Lower lobe of right lung (tissue), 2 donors: ENCODE data around the gene CCDC8. TPM values are rescaled to one million over a fixed set of nuclear protein-coding genes. Genes with fewer than 3 reads are reported as not detected.

Experiments
- ATAC-seq, 2 donors: fragments of 200-7000 bp; cut with Tn5 transposase; one replicate each; pipeline ENCODE4 v1.9.1; 2020 to 2022; ENCODE audit warnings: mild to moderate bottlenecking in 2 of 2, moderate library complexity in 2 of 2
- DNase-seq: peaks from one replicate; pipeline ENCODE4 v3.0.0-alpha.2; 2020
- H3K27ac ChIP-seq: fragments of 200-600 bp; one replicate; pipeline ENCODE4 v1.8.0; 2022
- H3K27me3 ChIP-seq: fragments of 200-600 bp; one replicate; pipeline ENCODE4 v1.8.0; 2022; ENCODE audit warnings: low read depth
- H3K36me3 ChIP-seq: fragments of 200-600 bp; one replicate; pipeline ENCODE4 v1.8.0; 2022; ENCODE audit warnings: mild to moderate bottlenecking
- H3K4me1 ChIP-seq: fragments of 200-600 bp; one replicate; pipeline ENCODE4 v1.8.0; 2022
- H3K4me3 ChIP-seq: fragments of 200-600 bp; one replicate; pipeline ENCODE4 v1.8.0; 2022; ENCODE audit warnings: mild to moderate bottlenecking
- H3K9me3 ChIP-seq: fragments of 200-600 bp; one replicate; pipeline ENCODE4 v1.8.0; 2022
- CTCF ChIP-seq: fragments of 200-600 bp; IDR thresholded peaks from one replicate; pipeline ENCODE4 v1.8.0; 2022; ENCODE audit warnings: antibody characterized with exemption, mild to moderate bottlenecking
- intact Hi-C: fragments of 100-400 bp; cut with DNase I; formaldehyde crosslinking; loops from one replicate; pipeline ENCODE4 v1.11.0; 2022
- total RNA-seq: library from RNA; stranded (reverse); fragmentation: NEBNext Ultra II Directional; extraction: Animal tissue kit (Norgen Biotek cat#: 25700); gene quantifications from one replicate; pipeline ENCODE4 v1.2.1, GENCODE V29; 2021
- donor health status: DM: no; HTN: yes; CAD: no; lungs with severe emphysema.

Gene CCDC8
- total RNA-seq, 1 donor from 2014 or later: 9.1 TPM

- no peak overlapping the region for H3K4me3 ChIP-seq
- no peak for ATAC-seq
- no peak for DNase-seq
- no peaks in the 10 kb centered on the region for H3K27me3 ChIP-seq
- peaks cover 32% of the 10 kb centered on the region for H3K4me1 ChIP-seq
- peaks cover 40% of the 10 kb centered on the region for H3K36me3 ChIP-seq
- no peak overlapping the region for H3K27ac ChIP-seq
- no peaks in the 10 kb centered on the region for H3K9me3 ChIP-seq
- no peak for TF ChIP-seq CTCF
- intact Hi-C loops: no loop called here
Measured at GRCh38 chr19:46369817-46370216, 43.5 kb downstream of the CCDC8 start.

DNA sequence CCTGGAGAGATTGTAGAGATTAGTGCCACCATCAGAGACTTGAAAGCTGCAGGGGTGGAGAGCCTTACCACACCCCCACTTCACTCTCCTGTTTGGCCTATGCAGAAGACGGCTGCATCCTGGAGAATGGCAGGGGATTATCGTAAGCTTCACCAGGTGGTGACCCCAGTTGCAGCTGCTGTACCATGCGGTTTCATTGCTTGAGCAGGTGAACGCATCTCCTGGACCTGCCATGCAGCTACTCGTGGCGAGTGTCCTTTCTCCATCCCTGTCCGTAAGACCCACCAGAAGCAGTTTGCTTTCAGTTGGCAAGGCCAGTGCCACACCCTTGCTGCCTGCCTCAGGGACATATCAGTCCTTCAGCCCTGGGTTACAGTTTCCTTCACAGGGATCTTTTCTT is 45.2 kb downstream of the CCDC8 start:
- no peak for ATAC-seq
- intact Hi-C loops: no loop called here
- no peak for TF ChIP-seq CTCF
- H3K4me3 ChIP-seq: no peak overlapping the region
- no peaks in the 10 kb centered on the region for H3K27me3 ChIP-seq
- DNase-seq: no peak
- H3K9me3 ChIP-seq: no peaks in the 10 kb centered on the region
- H3K27ac ChIP-seq: no peak overlapping the region
- H3K36me3 ChIP-seq: peaks cover 54% of the 10 kb centered on the region
- H3K4me1 ChIP-seq: peaks cover 19% of the 10 kb centered on the region

GRCh38 chr19:46367426-46367825 is 45.9 kb downstream of the CCDC8 start:
- H3K4me1 ChIP-seq: peaks cover 13% of the 10 kb centered on the region
- no peak for ATAC-seq
- no peak for TF ChIP-seq CTCF
- no peaks in the 10 kb centered on the region for H3K9me3 ChIP-seq
- no peak overlapping the region for H3K4me3 ChIP-seq
- H3K27me3 ChIP-seq: no peaks in the 10 kb centered on the region
- no peak overlapping the region for H3K27ac ChIP-seq
- no peak for DNase-seq
- intact Hi-C loops: no loop called here
- peaks cover 54% of the 10 kb centered on the region for H3K36me3 ChIP-seq

DNA sequence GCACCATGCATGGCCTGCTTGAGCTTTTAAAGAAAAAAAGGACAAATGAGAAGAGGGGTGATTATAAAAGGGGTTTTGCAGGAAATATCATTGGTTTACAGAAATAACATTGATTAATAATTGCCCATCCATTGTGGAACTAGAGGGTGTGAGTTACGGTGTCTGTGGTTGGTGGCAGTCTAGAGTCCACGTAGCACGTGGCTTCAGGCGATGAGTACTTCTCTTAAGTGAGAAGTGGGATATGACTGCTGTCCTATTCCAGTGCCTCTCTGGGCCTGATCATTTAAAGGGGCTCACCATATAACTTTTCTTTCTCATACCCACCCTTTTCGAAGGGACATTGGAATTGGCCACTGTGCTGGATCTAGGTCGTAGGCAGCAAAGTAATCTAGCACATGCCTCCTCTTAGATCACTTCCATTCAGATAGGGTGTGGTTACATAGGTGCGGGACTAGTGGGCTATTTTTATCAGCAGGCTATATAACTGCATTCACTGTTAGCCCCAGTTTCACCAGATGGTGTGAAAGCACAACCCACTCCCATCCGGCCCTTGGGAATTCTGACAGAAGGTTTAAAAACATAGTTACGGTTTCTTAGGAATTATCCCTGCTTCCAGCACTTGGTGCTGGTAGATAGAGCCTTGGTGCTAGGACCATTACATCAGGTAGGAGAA is 46.6 kb downstream of the CCDC8 start:
- Histone ChIP-seq H3K4me3 (no peak overlapping the region), H3K27me3 (no peaks in the 10 kb centered on the region), H3K36me3 (peaks cover 54% of the 10 kb centered on the region), H3K27ac (no peak overlapping the region), H3K4me1 (peaks cover 7% of the 10 kb centered on the region), H3K9me3 (no peaks in the 10 kb centered on the region)
- no peak for TF ChIP-seq CTCF
- intact Hi-C loops: no loop called here
- no peak for ATAC-seq
- no peak for DNase-seq

DNA sequence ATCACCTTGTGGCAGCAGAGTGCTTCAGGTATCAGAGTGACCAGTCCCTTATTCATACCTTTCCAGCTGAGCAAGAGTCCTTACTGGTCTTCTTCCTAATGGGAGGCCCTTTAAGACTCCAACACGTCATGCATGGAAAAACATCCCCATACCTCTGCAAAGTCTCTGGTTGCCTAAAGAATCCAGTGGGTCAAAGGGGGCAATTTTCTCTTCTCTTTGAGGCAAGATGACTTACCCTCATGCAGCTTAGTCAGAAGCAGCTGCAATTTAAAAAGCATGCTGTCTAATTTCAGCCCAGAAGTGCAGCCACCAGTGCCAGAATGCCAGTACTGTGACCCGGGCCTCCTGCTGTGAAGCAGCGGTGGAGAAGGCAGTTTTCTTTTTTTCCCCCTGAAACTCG is 47.8 kb downstream of the CCDC8 start:
- DNase-seq (no peak), ATAC-seq (no peak)
- Histone ChIP-seq H3K4me3 (no peak overlapping the region), H3K36me3 (peaks cover 46% of the 10 kb centered on the region), H3K9me3 (no peaks in the 10 kb centered on the region), H3K27ac (no peak overlapping the region), H3K27me3 (no peaks in the 10 kb centered on the region), H3K4me1 (no peaks in the 10 kb centered on the region)
- intact Hi-C loops: no loop called here
- TF ChIP-seq CTCF: no peak
